Measurements from ENCODE around the gene SARM1. TPM values are rescaled to one million over a fixed set of nuclear protein-coding genes. Genes with fewer than 3 reads are reported as not detected.

SARM1 gene
- polyA plus RNA-seq, 4 donors, result 11.3 to 14.0 (median 12.0) TPM

- DNase-seq (ENCODE audit: low read depth in 4 of 4, low spot score in 3 of 4), result no peak
Observed at GRCh38 chr17:28367641-28368305, 3.7 kb upstream of the SARM1 start.

- no peak for DNase-seq (ENCODE audit: low read depth in 4 of 4, low spot score in 3 of 4)
Observed at GRCh38 chr17:28368306-28368831, 3.1 kb upstream of the SARM1 start.

- DNase-seq (ENCODE audit: low read depth in 4 of 4, low spot score in 3 of 4), result no peak
Observed at GRCh38 chr17:28368915-28369683, 2.4 kb upstream of the SARM1 start.

GRCh38 chr17:28369684-28370034 lies 1.8 kb upstream of the SARM1 start:
- no peak for DNase-seq (ENCODE audit: low read depth in 4 of 4, low spot score in 3 of 4)

- no peak for DNase-seq (ENCODE audit: low read depth in 4 of 4, low spot score in 3 of 4)
Observed at GRCh38 chr17:28370035-28370743, 1.3 kb upstream of the SARM1 start, which contains the start of gene VTN. Gene VTN, minus strand, starts transcription at chr17:28370307. Its CDS starts 104 bp downstream, at chr17:28370203.

- no peak for DNase-seq (ENCODE audit: low read depth in 4 of 4, low spot score in 3 of 4)
Observed at GRCh38 chr17:28370744-28371103, 770 bp upstream of the SARM1 start.

- DNase-seq (ENCODE audit: low read depth in 4 of 4, low spot score in 3 of 4), result no peak
Observed at GRCh38 chr17:28372203-28372944, 880 bp downstream of the SARM1 start.

- DNase-seq (ENCODE audit: low read depth in 4 of 4, low spot score in 3 of 4), result no peak
Observed at GRCh38 chr17:28372945-28373274, 1.4 kb downstream of the SARM1 start.

- no peak for DNase-seq (ENCODE audit: low read depth in 4 of 4, low spot score in 3 of 4)
Observed at GRCh38 chr17:28379814-28380801, 8.6 kb downstream of the SARM1 start.

- DNase-seq (ENCODE audit: low read depth in 4 of 4, low spot score in 3 of 4), result no peak
Observed at GRCh38 chr17:28381141-28381825, 9.8 kb downstream of the SARM1 start.

GRCh38 chr17:28384281-28385036 lies 13.0 kb downstream of the SARM1 start:
- no peak for DNase-seq (ENCODE audit: low read depth in 4 of 4, low spot score in 3 of 4)

- no peak for DNase-seq (ENCODE audit: low read depth in 4 of 4, low spot score in 3 of 4)
Observed at GRCh38 chr17:28385037-28385400, 13.5 kb downstream of the SARM1 start.

- no peak for DNase-seq (ENCODE audit: low read depth in 4 of 4, low spot score in 3 of 4)
Observed at GRCh38 chr17:28385406-28385805, 13.9 kb downstream of the SARM1 start.

- no peak for DNase-seq (ENCODE audit: low read depth in 4 of 4, low spot score in 3 of 4)
Observed at GRCh38 chr17:28386391-28386790, 14.9 kb downstream of the SARM1 start.

- DNase-seq (ENCODE audit: low read depth in 4 of 4, low spot score in 3 of 4), result no peak
Observed at GRCh38 chr17:28388106-28388505, 16.6 kb downstream of the SARM1 start.

GRCh38 chr17:28390141-28390540 lies 18.6 kb downstream of the SARM1 start:
- no peak for DNase-seq (ENCODE audit: low read depth in 4 of 4, low spot score in 3 of 4)

GRCh38 chr17:28390563-28390962 lies 19.1 kb downstream of the SARM1 start:
- DNase-seq (ENCODE audit: low read depth in 4 of 4, low spot score in 3 of 4), result no peak

GRCh38 chr17:28390984-28391383 lies 19.5 kb downstream of the SARM1 start:
- DNase-seq (ENCODE audit: low read depth in 4 of 4, low spot score in 3 of 4), result no peak
